Upper lobe of right lung (tissue), 1 donor: ENCODE measurements around the gene UPB1. TPM values are rescaled to one million over a fixed set of nuclear protein-coding genes. Genes with fewer than 3 reads are reported as not detected.

ENCODE experiments used
- ATAC-seq: fragments of 200-7000 bp; cut with Tn5 transposase; one replicate; pipeline ENCODE4 v1.9.1; 2020; ENCODE audit warnings: mild to moderate bottlenecking, moderate library complexity
- DNase-seq: peaks from one replicate; pipeline ENCODE4 v3.0.0-alpha.2; 2020
- H3K27ac ChIP-seq: fragments of 200-600 bp; one replicate; pipeline ENCODE4 v1.8.0; 2022
- H3K27me3 ChIP-seq: fragments of 200-600 bp; one replicate; pipeline ENCODE4 v1.8.0; 2022; ENCODE audit warnings: mild to moderate bottlenecking
- H3K36me3 ChIP-seq: fragments of 200-600 bp; one replicate; pipeline ENCODE4 v1.8.0; 2022
- H3K4me1 ChIP-seq: fragments of 200-600 bp; one replicate; pipeline ENCODE4 v1.8.0; 2022
- H3K4me3 ChIP-seq: fragments of 200-600 bp; one replicate; pipeline ENCODE4 v1.8.0; 2022; ENCODE audit warnings: mild to moderate bottlenecking
- H3K9me3 ChIP-seq: fragments of 200-600 bp; one replicate; pipeline ENCODE4 v1.8.0; 2022
- intact Hi-C: fragments of 100-400 bp; cut with DNase I; formaldehyde crosslinking; loops from one replicate; pipeline ENCODE4 v1.11.0; 2022
- total RNA-seq: library from RNA; stranded (reverse); fragmentation: NEBNext Ultra II Directional; extraction: Animal tissue kit (Norgen Biotek cat#: 25700); gene quantifications from one replicate; pipeline ENCODE4 v1.2.1, GENCODE V29; 2021
- TF ChIP-seq, protein P1 (sequence below): fragments of 200-600 bp; IDR thresholded peaks from one replicate; pipeline ENCODE4 v1.8.0; 2022; ENCODE audit warnings: antibody characterized with exemption
- donor health status: DM: no; HTN: yes; CAD: no; lungs with severe emphysema.

Gene UPB1
- total RNA-seq, 1 donor from 2014 or later = 1.5 TPM

GRCh38 chr22:24501301-24502005, 6.3 kb downstream of the UPB1 start:
- intact Hi-C loops = loop anchor here (5.0 kb wide), 1 partner anchor 79 kb away; no protein-coding TSS in a partner anchor
- no peaks in the 10 kb centered on the region for H3K27me3 ChIP-seq
- no peak overlapping the region for H3K27ac ChIP-seq
- H3K36me3 ChIP-seq = no peaks in the 10 kb centered on the region
- ATAC-seq (no peak), DNase-seq (peak; percentile 54)
- no peak overlapping the region for H3K4me3 ChIP-seq
- TF ChIP-seq, protein P1, sequence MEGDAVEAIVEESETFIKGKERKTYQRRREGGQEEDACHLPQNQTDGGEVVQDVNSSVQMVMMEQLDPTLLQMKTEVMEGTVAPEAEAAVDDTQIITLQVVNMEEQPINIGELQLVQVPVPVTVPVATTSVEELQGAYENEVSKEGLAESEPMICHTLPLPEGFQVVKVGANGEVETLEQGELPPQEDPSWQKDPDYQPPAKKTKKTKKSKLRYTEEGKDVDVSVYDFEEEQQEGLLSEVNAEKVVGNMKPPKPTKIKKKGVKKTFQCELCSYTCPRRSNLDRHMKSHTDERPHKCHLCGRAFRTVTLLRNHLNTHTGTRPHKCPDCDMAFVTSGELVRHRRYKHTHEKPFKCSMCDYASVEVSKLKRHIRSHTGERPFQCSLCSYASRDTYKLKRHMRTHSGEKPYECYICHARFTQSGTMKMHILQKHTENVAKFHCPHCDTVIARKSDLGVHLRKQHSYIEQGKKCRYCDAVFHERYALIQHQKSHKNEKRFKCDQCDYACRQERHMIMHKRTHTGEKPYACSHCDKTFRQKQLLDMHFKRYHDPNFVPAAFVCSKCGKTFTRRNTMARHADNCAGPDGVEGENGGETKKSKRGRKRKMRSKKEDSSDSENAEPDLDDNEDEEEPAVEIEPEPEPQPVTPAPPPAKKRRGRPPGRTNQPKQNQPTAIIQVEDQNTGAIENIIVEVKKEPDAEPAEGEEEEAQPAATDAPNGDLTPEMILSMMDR = no peak
- H3K9me3 ChIP-seq = no peaks in the 10 kb centered on the region
- H3K4me1 ChIP-seq = peaks cover 11% of the 10 kb centered on the region

DNA sequence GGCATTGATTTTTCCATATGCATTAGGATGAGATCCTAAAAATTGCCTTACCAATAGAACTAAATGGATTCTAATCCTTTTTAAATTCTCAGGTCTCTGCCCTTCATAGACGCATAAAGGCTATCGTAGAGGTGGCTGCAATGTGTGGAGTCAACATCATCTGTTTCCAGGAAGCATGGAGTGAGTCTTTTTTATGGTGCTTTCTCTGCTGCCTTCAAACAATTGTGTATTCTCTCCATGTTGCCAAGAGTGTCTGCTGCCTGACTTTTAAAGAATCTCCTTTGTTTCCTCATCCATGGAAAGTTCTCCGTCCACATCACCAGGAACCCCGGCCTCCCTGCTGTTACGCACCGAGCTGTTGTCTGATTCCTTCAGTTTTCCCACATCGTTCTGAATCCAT, 6.9 kb downstream of the UPB1 start:
- ATAC-seq = no peak

DNA sequence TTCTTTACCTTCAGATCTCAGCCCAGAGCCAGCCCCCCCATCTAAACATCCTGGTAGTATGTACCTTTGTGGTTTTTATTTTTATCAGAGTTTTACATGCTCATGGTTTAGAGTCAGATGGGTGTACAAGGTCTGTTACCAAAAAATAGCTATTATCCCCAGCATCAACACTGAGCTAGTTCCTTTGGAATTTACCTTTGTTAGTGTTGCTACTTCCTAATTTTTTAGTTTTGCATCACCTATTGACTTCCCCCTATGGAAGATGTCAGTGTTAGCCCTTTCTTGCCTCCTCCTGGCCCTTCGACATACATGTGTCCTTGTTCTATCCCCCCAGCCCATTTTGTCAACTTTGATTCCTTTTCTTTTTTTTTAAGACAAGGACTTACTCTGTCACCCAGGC, 7.4 kb downstream of the UPB1 start:
- ATAC-seq (no peak), DNase-seq (no peak)
- no peaks in the 10 kb centered on the region for H3K9me3 ChIP-seq
- TF ChIP-seq, protein P1 = no peak
- peaks cover 22% of the 10 kb centered on the region for H3K4me1 ChIP-seq
- no peaks in the 10 kb centered on the region for H3K36me3 ChIP-seq
- H3K27ac ChIP-seq = no peak overlapping the region
- no peak overlapping the region for H3K4me3 ChIP-seq
- H3K27me3 ChIP-seq = no peaks in the 10 kb centered on the region
- intact Hi-C loops = loop anchor here (5.0 kb wide), 1 partner anchor 80 kb away; no protein-coding TSS in a partner anchor

More for the DNA sequence above, 6.9 kb downstream of the UPB1 start:
- peaks cover 17% of the 10 kb centered on the region for H3K4me1 ChIP-seq
- H3K4me3 ChIP-seq = no peak overlapping the region
- TF ChIP-seq, protein P1 = no peak
- H3K27ac ChIP-seq = no peak overlapping the region
- H3K9me3 ChIP-seq = no peaks in the 10 kb centered on the region
- intact Hi-C loops = loop anchor here (5.0 kb wide), 1 partner anchor 80 kb away; no protein-coding TSS in a partner anchor
- H3K36me3 ChIP-seq = no peaks in the 10 kb centered on the region
- H3K27me3 ChIP-seq = no peaks in the 10 kb centered on the region
- no peak for DNase-seq

- no peak for DNase-seq
These were observed 8.2 kb downstream of the UPB1 start for GRCh38 chr22:24503137-24503842.

GRCh38 chr22:24503843-24504338, 8.8 kb downstream of the UPB1 start:
- Histone ChIP-seq H3K9me3 (no peaks in the 10 kb centered on the region), H3K4me3 (no peak overlapping the region), H3K27ac (no peak overlapping the region), H3K4me1 (peaks cover 27% of the 10 kb centered on the region), H3K36me3 (no peaks in the 10 kb centered on the region), H3K27me3 (no peaks in the 10 kb centered on the region)
- DNase-seq (no peak), ATAC-seq (no peak)
- TF ChIP-seq, protein P1 = no peak
- intact Hi-C loops = loop anchor here (5.0 kb wide), 1 partner anchor 82 kb away; no protein-coding TSS in a partner anchor

More at GRCh38 chr22:24503137-24503842, 8.2 kb downstream of the UPB1 start:
- ATAC-seq = peak; percentile 84
- Histone ChIP-seq H3K9me3 (no peaks in the 10 kb centered on the region), H3K36me3 (no peaks in the 10 kb centered on the region), H3K4me1 (peaks cover 27% of the 10 kb centered on the region), H3K27me3 (no peaks in the 10 kb centered on the region), H3K4me3 (no peak overlapping the region), H3K27ac (no peak overlapping the region)
- TF ChIP-seq, protein P1 = peak; percentile 61
- intact Hi-C loops = loop anchor here (5.0 kb wide), 1 partner anchor 81 kb away; no protein-coding TSS in a partner anchor
